ENCODE measurements around the gene CD200R1. TPM values are rescaled to one million over a fixed set of nuclear protein-coding genes. Genes with fewer than 3 reads are reported as not detected.
A peak's percentile ranks its signal among the peaks of the same experiment; 100 is the strongest.

The CD200R1 gene
- total RNA-seq, 1 donor, result under 0.01 TPM

GRCh38 chr3:112900113-112900512 lies 74.8 kb downstream of the CD200R1 start:
- Histone ChIP-seq H3K4me2 (ENCODE audit: insufficient read depth, low read length) (no peak overlapping the region), H3K27me3 (ENCODE audit: insufficient read depth, low read length) (no peaks in the 10 kb centered on the region), H2AFZ (ENCODE audit: low read length) (no peak overlapping the region), H3K27ac (ENCODE audit: low read depth, low read length) (no peak overlapping the region), H3K4me3 (ENCODE audit: insufficient read depth, low read length) (no peak overlapping the region), H4K20me1 (ENCODE audit: insufficient read depth, low read length) (no peaks in the 10 kb centered on the region), H3K79me2 (ENCODE audit: insufficient read depth, low read length) (no peaks in the 10 kb centered on the region), H3K9me3 (ENCODE audit: low read depth, low read length) (no peaks in the 10 kb centered on the region), H3K36me3 (ENCODE audit: insufficient read depth, low read length) (no peaks in the 10 kb centered on the region), H3K4me1 (ENCODE audit: insufficient read depth, low read length) (no peaks in the 10 kb centered on the region)
- DNase-seq (ENCODE audit: insufficient read length, low spot score, missing footprints), result no peak
- TF ChIP-seq, protein P1, sequence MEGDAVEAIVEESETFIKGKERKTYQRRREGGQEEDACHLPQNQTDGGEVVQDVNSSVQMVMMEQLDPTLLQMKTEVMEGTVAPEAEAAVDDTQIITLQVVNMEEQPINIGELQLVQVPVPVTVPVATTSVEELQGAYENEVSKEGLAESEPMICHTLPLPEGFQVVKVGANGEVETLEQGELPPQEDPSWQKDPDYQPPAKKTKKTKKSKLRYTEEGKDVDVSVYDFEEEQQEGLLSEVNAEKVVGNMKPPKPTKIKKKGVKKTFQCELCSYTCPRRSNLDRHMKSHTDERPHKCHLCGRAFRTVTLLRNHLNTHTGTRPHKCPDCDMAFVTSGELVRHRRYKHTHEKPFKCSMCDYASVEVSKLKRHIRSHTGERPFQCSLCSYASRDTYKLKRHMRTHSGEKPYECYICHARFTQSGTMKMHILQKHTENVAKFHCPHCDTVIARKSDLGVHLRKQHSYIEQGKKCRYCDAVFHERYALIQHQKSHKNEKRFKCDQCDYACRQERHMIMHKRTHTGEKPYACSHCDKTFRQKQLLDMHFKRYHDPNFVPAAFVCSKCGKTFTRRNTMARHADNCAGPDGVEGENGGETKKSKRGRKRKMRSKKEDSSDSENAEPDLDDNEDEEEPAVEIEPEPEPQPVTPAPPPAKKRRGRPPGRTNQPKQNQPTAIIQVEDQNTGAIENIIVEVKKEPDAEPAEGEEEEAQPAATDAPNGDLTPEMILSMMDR (IDR thresholded peaks at IDR 0.05; ENCODE audit: extremely low read depth, low read depth, low read length), result no peak

DNA sequence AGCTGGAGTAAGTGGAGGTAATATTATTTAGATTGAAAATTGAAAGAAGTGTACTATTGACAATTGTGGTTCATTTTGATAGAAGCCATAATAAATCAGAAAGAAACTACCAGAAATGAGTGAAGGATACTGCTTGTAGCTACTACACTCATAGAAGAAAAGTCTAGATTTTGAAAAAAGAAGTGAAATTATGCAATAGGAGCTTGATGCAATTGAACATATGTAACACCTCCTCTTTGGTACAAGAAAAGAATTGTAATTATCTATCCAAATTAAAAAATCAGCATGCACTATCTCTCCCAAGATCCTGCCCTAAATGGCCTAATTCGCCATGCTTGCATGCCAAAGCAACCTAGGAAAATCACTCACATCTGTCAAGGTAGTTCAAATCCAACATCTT lies 77.1 kb downstream of the CD200R1 start:
- TF ChIP-seq, protein P1 (IDR thresholded peaks at IDR 0.05; ENCODE audit: extremely low read depth, low read depth, low read length), result no peak
- H4K20me1 ChIP-seq (ENCODE audit: insufficient read depth, low read length), result no peaks in the 10 kb centered on the region
- no peak for DNase-seq (ENCODE audit: insufficient read length, low spot score, missing footprints)
- no peaks in the 10 kb centered on the region for H3K79me2 ChIP-seq (ENCODE audit: insufficient read depth, low read length)
- no peak overlapping the region for H3K4me3 ChIP-seq (ENCODE audit: insufficient read depth, low read length)
- H3K27ac ChIP-seq (ENCODE audit: low read depth, low read length), result no peak overlapping the region
- no peaks in the 10 kb centered on the region for H3K27me3 ChIP-seq (ENCODE audit: insufficient read depth, low read length)
- H3K36me3 ChIP-seq (ENCODE audit: insufficient read depth, low read length), result no peaks in the 10 kb centered on the region
- H2AFZ ChIP-seq (ENCODE audit: low read length), result no peak overlapping the region
- no peaks in the 10 kb centered on the region for H3K9me3 ChIP-seq (ENCODE audit: low read depth, low read length)
- H3K4me1 ChIP-seq (ENCODE audit: insufficient read depth, low read length), result no peaks in the 10 kb centered on the region
- H3K4me2 ChIP-seq (ENCODE audit: insufficient read depth, low read length), result no peak overlapping the region

DNA sequence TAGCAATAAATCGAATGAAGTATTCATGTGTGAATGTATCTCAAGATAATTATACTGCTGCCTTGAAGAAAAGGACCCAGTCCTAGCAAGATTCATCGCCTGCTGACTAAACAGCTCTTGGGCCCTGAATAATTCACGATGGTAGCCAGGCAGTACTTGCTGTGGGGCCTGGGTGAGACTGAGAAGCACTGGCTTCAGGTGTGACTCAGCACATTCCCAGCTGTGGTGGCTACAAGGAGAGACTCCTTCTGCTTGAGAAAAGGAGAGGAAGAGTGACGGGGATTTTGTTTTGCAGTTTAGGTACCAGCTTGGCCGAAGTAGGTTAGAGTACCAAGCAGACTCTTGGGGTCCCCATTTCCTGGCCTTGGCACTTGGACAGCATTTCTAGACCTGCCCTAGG lies 80.6 kb downstream of the CD200R1 start:
- H2AFZ ChIP-seq (ENCODE audit: low read length), result no peak overlapping the region
- TF ChIP-seq, protein P1 (IDR thresholded peaks at IDR 0.05; ENCODE audit: extremely low read depth, low read depth, low read length), result no peak

DNA sequence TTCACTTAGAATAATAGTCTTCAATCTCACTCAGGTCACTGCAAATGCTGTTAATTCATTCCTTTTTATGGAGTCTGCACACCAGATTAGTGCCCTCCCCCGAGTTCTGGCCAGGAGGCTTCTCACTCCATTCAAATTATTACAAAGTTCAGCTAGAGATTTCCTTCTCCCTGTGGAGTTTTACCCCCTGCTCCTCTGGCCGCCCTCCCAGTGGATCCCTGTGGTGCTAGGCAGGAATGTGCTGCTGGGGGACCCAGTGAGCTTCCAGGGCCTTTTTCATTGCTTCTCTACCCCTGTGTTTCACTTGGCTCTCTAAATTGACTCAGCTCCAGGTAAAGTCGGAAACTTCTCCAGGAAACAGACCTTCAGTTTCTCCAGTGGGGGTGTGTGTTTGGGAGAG lies 85.5 kb downstream of the CD200R1 start:
- H3K9me3 ChIP-seq (ENCODE audit: low read depth, low read length), result no peaks in the 10 kb centered on the region
- peaks cover 3% of the 10 kb centered on the region for H3K4me1 ChIP-seq (ENCODE audit: insufficient read depth, low read length)
- no peaks in the 10 kb centered on the region for H3K36me3 ChIP-seq (ENCODE audit: insufficient read depth, low read length)
- DNase-seq (ENCODE audit: insufficient read length, low spot score, missing footprints), result no peak
- H3K4me2 ChIP-seq (ENCODE audit: insufficient read depth, low read length), result no peak overlapping the region
- H3K4me3 ChIP-seq (ENCODE audit: insufficient read depth, low read length), result no peak overlapping the region
- H3K79me2 ChIP-seq (ENCODE audit: insufficient read depth, low read length), result no peaks in the 10 kb centered on the region
- H3K27me3 ChIP-seq (ENCODE audit: insufficient read depth, low read length), result peaks cover 9% of the 10 kb centered on the region
- no peak overlapping the region for H3K27ac ChIP-seq (ENCODE audit: low read depth, low read length)
- H2AFZ ChIP-seq (ENCODE audit: low read length), result peak overlapping the region; percentile 34
- TF ChIP-seq, protein P1 (IDR thresholded peaks at IDR 0.05; ENCODE audit: extremely low read depth, low read depth, low read length), result no peak
- H4K20me1 ChIP-seq (ENCODE audit: insufficient read depth, low read length), result no peaks in the 10 kb centered on the region

More for the DNA sequence above, 80.6 kb downstream of the CD200R1 start:
- peaks cover 9% of the 10 kb centered on the region for H3K27me3 ChIP-seq (ENCODE audit: insufficient read depth, low read length)
- H3K9me3 ChIP-seq (ENCODE audit: low read depth, low read length), result no peaks in the 10 kb centered on the region
- no peaks in the 10 kb centered on the region for H3K36me3 ChIP-seq (ENCODE audit: insufficient read depth, low read length)
- no peak overlapping the region for H3K27ac ChIP-seq (ENCODE audit: low read depth, low read length)
- H3K4me1 ChIP-seq (ENCODE audit: insufficient read depth, low read length), result no peaks in the 10 kb centered on the region
- no peaks in the 10 kb centered on the region for H4K20me1 ChIP-seq (ENCODE audit: insufficient read depth, low read length)
- no peaks in the 10 kb centered on the region for H3K79me2 ChIP-seq (ENCODE audit: insufficient read depth, low read length)
- H3K4me2 ChIP-seq (ENCODE audit: insufficient read depth, low read length), result no peak overlapping the region
- no peak for DNase-seq (ENCODE audit: insufficient read length, low spot score, missing footprints)
- H3K4me3 ChIP-seq (ENCODE audit: insufficient read depth, low read length), result no peak overlapping the region

Measured in osteoblast (primary cell).